Measurements from ENCODE around the gene TANK.

The TANK gene

GRCh38 chr2:161199912-161200701, 39.9 kb downstream of the TANK start:
- Histone ChIP-seq H3K9me3 (no peaks in the 10 kb centered on the region), H3K4me3 (no peak overlapping the region), H3K4me1 (no peaks in the 10 kb centered on the region), H4K20me1 (peaks cover 13% of the 10 kb centered on the region; the same call in 1 of the 2 replicates), H3K9ac (no peak overlapping the region), H3K4me2 (no peak overlapping the region), H3K27me3 (no peaks in the 10 kb centered on the region), H3K27ac (no peak overlapping the region), H3K36me3 (peaks cover 38% of the 10 kb centered on the region)
- TF ChIP-seq Cebpa-rat (IDR thresholded peaks at IDR 0.05): no peak

GRCh38 chr2:161204846-161205245, 44.6 kb downstream of the TANK start:
- H4K20me1 ChIP-seq: peaks cover 9% of the 10 kb centered on the region; the same call in 1 of the 2 replicates
- H3K27ac ChIP-seq: no peak overlapping the region
- peaks cover 14% of the 10 kb centered on the region for H3K36me3 ChIP-seq

GRCh38 chr2:161206471-161207032, 46.3 kb downstream of the TANK start:
- Histone ChIP-seq H3K4me2 (no peak overlapping the region), H3K27ac (no peak overlapping the region), H3K4me3 (no peak overlapping the region), H3K27me3 (no peaks in the 10 kb centered on the region), H4K20me1 (no peaks in the 10 kb centered on the region), H3K36me3 (peaks cover 20% of the 10 kb centered on the region), H3K9me3 (no peaks in the 10 kb centered on the region), H3K9ac (no peak overlapping the region), H3K4me1 (no peaks in the 10 kb centered on the region)
- TF ChIP-seq Cebpa-rat (IDR thresholded peaks at IDR 0.05): no peak

More at GRCh38 chr2:161204846-161205245, 44.6 kb downstream of the TANK start:
- Histone ChIP-seq H3K9ac (no peak overlapping the region), H3K9me3 (no peaks in the 10 kb centered on the region), H3K4me3 (no peak overlapping the region), H3K4me1 (no peaks in the 10 kb centered on the region), H3K27me3 (no peaks in the 10 kb centered on the region), H3K4me2 (no peak overlapping the region)
- no peak for TF ChIP-seq Cebpa-rat (IDR thresholded peaks at IDR 0.05)

DNA sequence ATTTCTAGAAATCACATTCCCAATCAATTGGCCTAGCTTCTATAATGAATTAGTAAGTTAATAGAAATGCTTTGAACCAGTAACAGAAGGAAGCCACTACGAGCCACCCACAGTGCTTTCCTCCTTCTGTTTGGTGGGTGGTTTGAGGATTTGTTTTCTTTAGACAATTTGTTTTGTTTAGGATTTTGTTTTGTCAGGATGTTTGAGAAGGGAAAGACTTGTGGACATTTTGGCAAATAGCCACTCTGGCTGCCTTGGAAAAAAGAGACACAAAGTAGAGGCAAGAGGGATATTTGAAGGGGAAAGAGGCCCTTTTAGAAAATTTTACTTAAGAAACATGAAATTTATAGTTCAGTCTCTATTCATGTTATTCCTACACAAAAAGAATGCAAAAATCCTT, 47.7 kb downstream of the TANK start:
- Histone ChIP-seq H3K27ac (no peak overlapping the region), H4K20me1 (no peaks in the 10 kb centered on the region), H3K4me1 (no peaks in the 10 kb centered on the region), H3K4me3 (no peak overlapping the region), H3K4me2 (no peak overlapping the region), H3K36me3 (peaks cover 26% of the 10 kb centered on the region), H3K9ac (no peak overlapping the region), H3K27me3 (no peaks in the 10 kb centered on the region), H3K9me3 (no peaks in the 10 kb centered on the region)
- no peak for TF ChIP-seq Cebpa-rat (IDR thresholded peaks at IDR 0.05)

- Histone ChIP-seq H3K36me3 (peaks cover 30% of the 10 kb centered on the region), H3K27ac (no peak overlapping the region), H3K9me3 (no peaks in the 10 kb centered on the region), H3K27me3 (no peaks in the 10 kb centered on the region), H3K9ac (no peak overlapping the region), H3K4me2 (no peak overlapping the region), H3K4me1 (no peaks in the 10 kb centered on the region), H4K20me1 (no peaks in the 10 kb centered on the region), H3K4me3 (no peak overlapping the region)
- no peak for TF ChIP-seq Cebpa-rat (IDR thresholded peaks at IDR 0.05)
These were observed 48.4 kb downstream of the TANK start for GRCh38 chr2:161208527-161209139.

DNA sequence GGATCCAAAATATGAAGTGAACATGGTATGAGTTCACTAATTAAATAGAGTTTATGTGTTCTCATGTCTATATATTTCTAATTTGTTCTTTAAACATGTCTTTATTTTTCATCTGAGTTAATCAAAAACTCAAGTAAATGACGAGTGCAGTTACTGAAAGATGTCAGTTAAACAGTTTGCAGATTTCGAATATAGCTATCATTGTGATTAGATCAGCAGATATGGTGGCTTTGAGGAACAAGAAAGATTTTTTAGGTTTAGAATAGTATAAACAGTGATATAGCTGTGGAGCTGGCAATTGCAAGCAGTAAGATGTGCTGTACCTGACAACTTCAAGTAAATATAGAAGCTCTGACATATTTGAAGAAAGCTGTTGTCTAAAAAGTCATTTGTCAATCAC, 49.7 kb downstream of the TANK start:
- no peaks in the 10 kb centered on the region for H3K9me3 ChIP-seq
- H3K27me3 ChIP-seq: no peaks in the 10 kb centered on the region
- H3K4me3 ChIP-seq: no peak overlapping the region
- no peaks in the 10 kb centered on the region for H3K4me1 ChIP-seq
- TF ChIP-seq Cebpa-rat (IDR thresholded peaks at IDR 0.05): no peak
- no peak overlapping the region for H3K4me2 ChIP-seq
- H3K27ac ChIP-seq: no peak overlapping the region
- peaks cover 24% of the 10 kb centered on the region for H3K36me3 ChIP-seq
- no peak overlapping the region for H3K9ac ChIP-seq
- no peaks in the 10 kb centered on the region for H4K20me1 ChIP-seq

DNA sequence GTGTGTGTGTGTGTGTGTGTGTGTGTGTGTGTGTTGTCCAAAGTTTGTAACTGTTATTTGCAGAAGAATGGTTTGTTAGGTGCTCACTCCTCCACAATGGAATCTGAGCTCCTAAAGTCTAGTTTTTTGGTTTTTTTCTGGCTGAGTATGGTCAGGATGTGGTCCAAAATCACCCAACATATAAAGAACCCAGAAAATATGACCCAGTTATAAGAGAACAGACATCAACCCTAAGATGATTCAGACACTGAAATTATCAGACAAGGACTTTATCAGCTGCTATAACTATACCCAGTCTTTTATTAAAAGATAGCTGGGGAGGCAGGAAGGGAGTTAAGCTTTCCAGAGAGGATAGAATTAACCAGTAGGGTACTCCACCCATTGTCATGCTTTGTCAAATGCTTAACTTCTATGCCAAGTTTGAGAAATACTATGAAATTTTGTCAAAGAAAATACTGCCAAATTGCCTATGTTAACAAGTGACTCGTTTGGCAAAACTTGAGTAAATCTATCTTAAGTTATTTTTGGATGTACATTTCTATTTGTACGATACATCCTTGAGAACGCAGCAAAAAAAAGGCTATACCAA, 57.5 kb downstream of the TANK start:
- no peak overlapping the region for H3K27ac ChIP-seq
- H3K4me1 ChIP-seq: no peaks in the 10 kb centered on the region
- H3K4me2 ChIP-seq: no peak overlapping the region
- H3K36me3 ChIP-seq: peaks cover 10% of the 10 kb centered on the region; the same call in 1 of the 2 replicates
- H3K9ac ChIP-seq: no peak overlapping the region
- no peak for TF ChIP-seq Cebpa-rat (IDR thresholded peaks at IDR 0.05)
- H3K9me3 ChIP-seq: no peaks in the 10 kb centered on the region
- no peak overlapping the region for H3K4me3 ChIP-seq
- 0 out of 2 replicates have a peak, but pooled peaks cover 4% of the 10 kb centered on the region for H4K20me1 ChIP-seq
- H3K27me3 ChIP-seq: no peaks in the 10 kb centered on the region

GRCh38 chr2:161219211-161219610, 59.0 kb downstream of the TANK start:
- no peak overlapping the region for H3K27ac ChIP-seq
- no peak for TF ChIP-seq Cebpa-rat (IDR thresholded peaks at IDR 0.05)
- H3K4me3 ChIP-seq: no peak overlapping the region
- no peaks in the 10 kb centered on the region for H3K9me3 ChIP-seq
- 0 out of 2 replicates have a peak, but pooled peaks cover 4% of the 10 kb centered on the region for H4K20me1 ChIP-seq
- H3K4me1 ChIP-seq: no peaks in the 10 kb centered on the region
- no peak overlapping the region for H3K9ac ChIP-seq
- H3K27me3 ChIP-seq: no peaks in the 10 kb centered on the region
- 0 out of 2 replicates have a peak, but pooled peaks cover 4% of the 10 kb centered on the region for H3K36me3 ChIP-seq
- no peak overlapping the region for H3K4me2 ChIP-seq

DNA sequence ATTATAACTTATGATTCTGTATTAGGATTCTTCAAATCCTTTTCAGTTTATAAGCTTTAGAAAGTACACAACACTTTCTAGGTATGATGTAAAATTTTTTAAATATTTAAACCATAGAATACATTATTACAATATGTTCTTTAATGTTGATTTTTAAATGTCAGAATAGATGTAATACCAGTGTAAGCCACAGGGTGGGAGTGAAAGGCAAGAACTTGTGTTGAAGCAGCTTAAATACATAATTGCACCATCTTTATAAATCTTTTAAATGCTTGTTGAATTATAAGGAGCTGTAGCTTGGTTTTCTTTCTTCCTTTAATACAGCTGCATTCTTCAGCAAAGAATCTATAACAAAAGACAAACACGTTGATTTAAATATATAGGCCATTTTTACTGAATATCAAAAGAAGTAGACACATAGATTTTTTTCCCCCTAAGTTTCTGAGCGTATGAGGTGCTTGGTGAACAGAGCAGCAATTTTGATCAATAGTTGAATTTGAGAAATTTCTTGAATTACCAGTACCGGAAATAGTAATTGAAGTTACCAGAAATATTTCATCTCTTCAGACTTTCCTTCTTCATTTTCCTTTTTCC, 63.0 kb downstream of the TANK start:
- 0 out of 2 replicates have a peak, but pooled peaks cover 4% of the 10 kb centered on the region for H4K20me1 ChIP-seq
- H3K27ac ChIP-seq: no peak overlapping the region
- TF ChIP-seq Cebpa-rat (IDR thresholded peaks at IDR 0.05): no peak
- H3K4me1 ChIP-seq: no peaks in the 10 kb centered on the region
- H3K36me3 ChIP-seq: peaks cover 21% of the 10 kb centered on the region
- H3K27me3 ChIP-seq: no peaks in the 10 kb centered on the region
- H3K4me3 ChIP-seq: no peak overlapping the region
- H3K9me3 ChIP-seq: no peaks in the 10 kb centered on the region
- no peak overlapping the region for H3K9ac ChIP-seq
- H3K4me2 ChIP-seq: no peak overlapping the region

All from BLaER1 (cell line).